ENCODE results near the gene RAB40AL.
"Not testable (repeated sequence)": the region's sequence is repeated elsewhere in the genome, so short reads cannot be mapped to it uniquely, and the experiment has no call there.

RAB40AL gene

GRCh38 chrX:102936972-102937371 lies at the start of gene RAB40AL:
Gene RAB40AL, plus strand, starts transcription at chrX:102937272. Its CDS starts 47 bp downstream, at chrX:102937319.
- not testable (repeated sequence) for H3K9ac ChIP-seq (ENCODE audit: insufficient read length, low read depth); H3K9me3 ChIP-seq (ENCODE audit: insufficient read depth, low read length); H3K27me3 ChIP-seq (ENCODE audit: insufficient read depth, insufficient read length); H3K4me1 ChIP-seq (ENCODE audit: insufficient read depth, insufficient read length); H3K36me3 ChIP-seq (ENCODE audit: insufficient read depth, insufficient read length, low read length); DNase-seq (ENCODE audit: low read depth, low spot score); H3K4me3 ChIP-seq (ENCODE audit: insufficient read length, low read depth)

- Histone ChIP-seq H3K27me3 (ENCODE audit: insufficient read depth, insufficient read length) (no peaks in the 10 kb centered on the region), H3K4me3 (ENCODE audit: insufficient read length, low read depth) (no peak overlapping the region), H3K4me1 (ENCODE audit: insufficient read depth, insufficient read length) (no peaks in the 10 kb centered on the region), H3K36me3 (ENCODE audit: insufficient read depth, insufficient read length, low read length) (peaks cover 8% of the 10 kb centered on the region), H3K9ac (ENCODE audit: insufficient read length, low read depth) (no peak overlapping the region), H3K9me3 (ENCODE audit: insufficient read depth, low read length) (no peaks in the 10 kb centered on the region)
- TF ChIP-seq SUZ12 (IDR thresholded peaks at IDR 0.05; ENCODE audit: extremely low read depth, insufficient read depth, insufficient read length), result no peak
- TF ChIP-seq ZNF274 (IDR thresholded peaks at IDR 0.05; ENCODE audit: low read depth, low read length), result no peak
- TF ChIP-seq YY1 (IDR thresholded peaks at IDR 0.05; ENCODE audit: insufficient read depth, insufficient read length), result no peak
- DNase-seq (ENCODE audit: low read depth, low spot score), result no peak
These were observed 49.4 kb upstream of the RAB40AL start for GRCh38 chrX:102887687-102888086.

- no peak for TF ChIP-seq YY1 (IDR thresholded peaks at IDR 0.05; ENCODE audit: insufficient read depth, insufficient read length)
- no peak for TF ChIP-seq SUZ12 (IDR thresholded peaks at IDR 0.05; ENCODE audit: extremely low read depth, insufficient read depth, insufficient read length)
- TF ChIP-seq ZNF274 (IDR thresholded peaks at IDR 0.05; ENCODE audit: low read depth, low read length), result no peak
- H3K36me3 ChIP-seq (ENCODE audit: insufficient read depth, insufficient read length, low read length), result peaks cover 3% of the 10 kb centered on the region
- H3K4me1 ChIP-seq (ENCODE audit: insufficient read depth, insufficient read length), result no peaks in the 10 kb centered on the region
- no peak overlapping the region for H3K9ac ChIP-seq (ENCODE audit: insufficient read length, low read depth)
- no peak for DNase-seq (ENCODE audit: low read depth, low spot score)
- H3K4me3 ChIP-seq (ENCODE audit: insufficient read length, low read depth), result no peak overlapping the region
- H3K27me3 ChIP-seq (ENCODE audit: insufficient read depth, insufficient read length), result no peaks in the 10 kb centered on the region
- H3K9me3 ChIP-seq (ENCODE audit: insufficient read depth, low read length), result no peaks in the 10 kb centered on the region
These were observed 45.0 kb upstream of the RAB40AL start for GRCh38 chrX:102892103-102892502.

GRCh38 chrX:102899940-102900916 lies 36.8 kb upstream of the RAB40AL start:
- H3K4me3 ChIP-seq (ENCODE audit: insufficient read length, low read depth), result no peak overlapping the region
- no peaks in the 10 kb centered on the region for H3K4me1 ChIP-seq (ENCODE audit: insufficient read depth, insufficient read length)
- DNase-seq (ENCODE audit: low read depth, low spot score), result peak; percentile 61
- TF ChIP-seq YY1 (IDR thresholded peaks at IDR 0.05; ENCODE audit: insufficient read depth, insufficient read length) (no peak), ZNF274 (IDR thresholded peaks at IDR 0.05; ENCODE audit: low read depth, low read length) (no peak), SUZ12 (IDR thresholded peaks at IDR 0.05; ENCODE audit: extremely low read depth, insufficient read depth, insufficient read length) (no peak)
- H3K27me3 ChIP-seq (ENCODE audit: insufficient read depth, insufficient read length), result no peaks in the 10 kb centered on the region
- no peaks in the 10 kb centered on the region for H3K9me3 ChIP-seq (ENCODE audit: insufficient read depth, low read length)
- peaks cover 8% of the 10 kb centered on the region for H3K36me3 ChIP-seq (ENCODE audit: insufficient read depth, insufficient read length, low read length)
- H3K9ac ChIP-seq (ENCODE audit: insufficient read length, low read depth), result no peak overlapping the region

- no peaks in the 10 kb centered on the region for H3K9me3 ChIP-seq (ENCODE audit: insufficient read depth, low read length)
- peaks cover 22% of the 10 kb centered on the region for H3K36me3 ChIP-seq (ENCODE audit: insufficient read depth, insufficient read length, low read length)
- TF ChIP-seq SUZ12 (IDR thresholded peaks at IDR 0.05; ENCODE audit: extremely low read depth, insufficient read depth, insufficient read length) (no peak), YY1 (IDR thresholded peaks at IDR 0.05; ENCODE audit: insufficient read depth, insufficient read length) (no peak), ZNF274 (IDR thresholded peaks at IDR 0.05; ENCODE audit: low read depth, low read length) (no peak)
- H3K4me1 ChIP-seq (ENCODE audit: insufficient read depth, insufficient read length), result no peaks in the 10 kb centered on the region
- H3K9ac ChIP-seq (ENCODE audit: insufficient read length, low read depth), result no peak overlapping the region
- no peak for DNase-seq (ENCODE audit: low read depth, low spot score)
- no peaks in the 10 kb centered on the region for H3K27me3 ChIP-seq (ENCODE audit: insufficient read depth, insufficient read length)
- H3K4me3 ChIP-seq (ENCODE audit: insufficient read length, low read depth), result no peak overlapping the region
These were observed 34.7 kb upstream of the RAB40AL start for GRCh38 chrX:102902355-102902754.

- no peak for DNase-seq (ENCODE audit: low read depth, low spot score)
- no peak overlapping the region for H3K4me3 ChIP-seq (ENCODE audit: insufficient read length, low read depth)
These were observed 5.9 kb upstream of the RAB40AL start for GRCh38 chrX:102930990-102931756.

GRCh38 chrX:102934624-102935023 lies 2.4 kb upstream of the RAB40AL start:
- no peaks in the 10 kb centered on the region for H3K36me3 ChIP-seq (ENCODE audit: insufficient read depth, insufficient read length, low read length)
- no peaks in the 10 kb centered on the region for H3K27me3 ChIP-seq (ENCODE audit: insufficient read depth, insufficient read length)
- H3K9me3 ChIP-seq (ENCODE audit: insufficient read depth, low read length), result no peaks in the 10 kb centered on the region
- TF ChIP-seq YY1 (IDR thresholded peaks at IDR 0.05; ENCODE audit: insufficient read depth, insufficient read length), result no peak
- TF ChIP-seq SUZ12 (IDR thresholded peaks at IDR 0.05; ENCODE audit: extremely low read depth, insufficient read depth, insufficient read length), result no peak
- no peak for TF ChIP-seq ZNF274 (IDR thresholded peaks at IDR 0.05; ENCODE audit: low read depth, low read length)
- H3K4me1 ChIP-seq (ENCODE audit: insufficient read depth, insufficient read length), result no peaks in the 10 kb centered on the region
- no peak overlapping the region for H3K9ac ChIP-seq (ENCODE audit: insufficient read length, low read depth)
- no peak overlapping the region for H3K4me3 ChIP-seq (ENCODE audit: insufficient read length, low read depth)
- DNase-seq (ENCODE audit: low read depth, low spot score), result peak; percentile 15

More at GRCh38 chrX:102930990-102931756, 5.9 kb upstream of the RAB40AL start:
- no peaks in the 10 kb centered on the region for H3K4me1 ChIP-seq (ENCODE audit: insufficient read depth, insufficient read length)
- no peaks in the 10 kb centered on the region for H3K36me3 ChIP-seq (ENCODE audit: insufficient read depth, insufficient read length, low read length)
- H3K27me3 ChIP-seq (ENCODE audit: insufficient read depth, insufficient read length), result no peaks in the 10 kb centered on the region
- no peak overlapping the region for H3K9ac ChIP-seq (ENCODE audit: insufficient read length, low read depth)
- H3K9me3 ChIP-seq (ENCODE audit: insufficient read depth, low read length), result no peaks in the 10 kb centered on the region
- TF ChIP-seq YY1 (IDR thresholded peaks at IDR 0.05; ENCODE audit: insufficient read depth, insufficient read length), result no peak
- no peak for TF ChIP-seq ZNF274 (IDR thresholded peaks at IDR 0.05; ENCODE audit: low read depth, low read length)
- TF ChIP-seq SUZ12 (IDR thresholded peaks at IDR 0.05; ENCODE audit: extremely low read depth, insufficient read depth, insufficient read length), result no peak
